Effector CD4-positive, alpha-beta T cell (primary cell): Measurements from ENCODE around the gene TIMM8B.
"Not testable (repeated sequence)": the region's sequence is repeated elsewhere in the genome, so short reads cannot be mapped to it uniquely, and the experiment has no call there.

ENCODE experiments used
- DNase-seq: peaks from one replicate; pipeline ENCODE4 v3.0.0-alpha.2; 2020
- total RNA-seq: gene quantifications from one replicate; lab custom pipeline; 2026; lab: John Stamatoyannopoulos, UW

The TIMM8B gene, protein sequence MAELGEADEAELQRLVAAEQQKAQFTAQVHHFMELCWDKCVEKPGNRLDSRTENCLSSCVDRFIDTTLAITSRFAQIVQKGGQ
- total RNA-seq, result 5.1 reads per million, percentile 20 among the genes with 10 or more reads in this experiment

- DNase-seq, result peak; percentile 96
Measured at GRCh38 chr11:112086422-112087191, at the start of gene TIMM8B, which contains the start of gene SDHD. Gene TIMM8B, minus strand, starts transcription at chr11:112086756. Its CDS starts 33 bp downstream, at chr11:112086723. Gene SDHD, plus strand, starts transcription at chr11:112086873. Its CDS starts 35 bp downstream, at chr11:112086908.

GRCh38 chr11:112134473-112134872, 47.9 kb upstream of the TIMM8B start:
- no peak for DNase-seq

GRCh38 chr11:112132737-112133136, 46.2 kb upstream of the TIMM8B start:
- no peak for DNase-seq

- DNase-seq, result no peak
Measured at GRCh38 chr11:112129656-112130055, 43.1 kb upstream of the TIMM8B start.

DNA sequence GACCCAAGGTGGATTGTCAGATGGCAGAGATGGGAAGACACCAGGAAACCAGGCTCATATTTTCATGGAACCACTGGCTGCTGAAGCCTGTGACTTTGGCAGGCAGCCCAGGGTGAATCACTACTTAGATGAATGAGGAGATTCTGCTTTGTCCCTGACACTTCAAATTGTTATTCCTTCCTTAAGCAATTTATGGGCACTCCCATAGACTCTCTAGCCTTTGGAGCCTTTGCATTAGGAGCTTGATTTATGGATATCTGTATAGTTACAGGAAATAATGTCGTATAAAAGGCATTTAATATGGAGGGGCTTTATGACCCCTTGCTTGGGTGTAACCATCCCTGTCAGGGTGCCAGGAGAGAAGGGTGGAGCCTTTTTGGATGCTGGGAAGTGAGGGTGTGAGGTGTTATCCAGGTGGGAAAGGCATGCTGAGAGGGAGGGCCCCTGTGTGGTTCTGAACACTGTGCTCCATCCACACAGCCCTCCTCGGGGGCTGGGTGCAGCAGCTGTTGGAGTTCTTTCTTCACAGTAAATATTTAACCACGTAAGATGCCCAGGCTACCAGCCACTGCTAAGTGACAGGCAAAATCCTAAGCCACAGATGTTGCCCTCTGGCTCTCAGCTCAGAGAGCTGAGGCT, 42.0 kb upstream of the TIMM8B start:
- no peak for DNase-seq

DNA sequence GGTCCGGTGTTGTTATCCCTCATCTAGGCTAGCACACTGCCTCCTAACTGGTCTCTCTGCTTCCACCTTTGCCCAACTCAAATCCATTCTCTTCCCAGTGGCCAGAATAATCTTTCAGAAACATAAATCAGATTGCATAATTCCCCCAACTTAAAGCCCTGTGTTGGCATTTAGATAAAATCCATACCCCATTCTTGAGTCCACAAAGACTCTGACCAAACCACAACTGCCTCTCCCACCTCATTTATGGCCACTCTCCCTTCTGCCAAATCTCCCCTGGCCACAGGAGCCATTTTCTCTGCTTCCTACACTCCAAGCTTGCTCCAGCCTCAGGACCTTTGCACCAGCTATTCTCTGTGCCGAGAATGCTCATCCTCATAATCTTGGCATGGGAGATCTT, 40.5 kb upstream of the TIMM8B start:
- DNase-seq, result no peak

GRCh38 chr11:112123129-112123528, 36.6 kb upstream of the TIMM8B start:
- no peak for DNase-seq

GRCh38 chr11:112121981-112122615, 35.5 kb upstream of the TIMM8B start:
- DNase-seq, result no peak

GRCh38 chr11:112118176-112118575, 31.6 kb upstream of the TIMM8B start:
- DNase-seq, result no peak

DNA sequence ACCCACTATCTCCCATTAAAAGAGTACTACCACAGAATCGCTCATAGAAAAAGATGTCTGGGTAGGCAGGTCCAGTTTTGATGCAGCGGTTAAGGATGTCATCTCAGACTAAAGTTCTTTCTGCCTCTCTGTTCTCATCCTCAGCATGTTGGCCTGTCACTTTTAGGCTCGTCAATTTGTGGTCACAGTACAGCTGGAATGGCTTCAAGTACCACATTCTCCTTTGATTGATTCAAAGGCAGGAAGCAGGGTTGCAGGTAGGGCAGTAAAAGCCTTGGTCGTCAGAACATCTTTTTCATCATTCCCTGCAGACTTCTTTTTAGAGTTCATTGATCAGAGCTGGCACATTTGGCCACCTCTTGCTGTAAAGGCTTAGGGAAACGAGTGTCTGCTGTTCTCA, 28.8 kb upstream of the TIMM8B start:
- no peak for DNase-seq

- DNase-seq, result no peak
Measured at GRCh38 chr11:112114460-112114859, 27.9 kb upstream of the TIMM8B start.

DNA sequence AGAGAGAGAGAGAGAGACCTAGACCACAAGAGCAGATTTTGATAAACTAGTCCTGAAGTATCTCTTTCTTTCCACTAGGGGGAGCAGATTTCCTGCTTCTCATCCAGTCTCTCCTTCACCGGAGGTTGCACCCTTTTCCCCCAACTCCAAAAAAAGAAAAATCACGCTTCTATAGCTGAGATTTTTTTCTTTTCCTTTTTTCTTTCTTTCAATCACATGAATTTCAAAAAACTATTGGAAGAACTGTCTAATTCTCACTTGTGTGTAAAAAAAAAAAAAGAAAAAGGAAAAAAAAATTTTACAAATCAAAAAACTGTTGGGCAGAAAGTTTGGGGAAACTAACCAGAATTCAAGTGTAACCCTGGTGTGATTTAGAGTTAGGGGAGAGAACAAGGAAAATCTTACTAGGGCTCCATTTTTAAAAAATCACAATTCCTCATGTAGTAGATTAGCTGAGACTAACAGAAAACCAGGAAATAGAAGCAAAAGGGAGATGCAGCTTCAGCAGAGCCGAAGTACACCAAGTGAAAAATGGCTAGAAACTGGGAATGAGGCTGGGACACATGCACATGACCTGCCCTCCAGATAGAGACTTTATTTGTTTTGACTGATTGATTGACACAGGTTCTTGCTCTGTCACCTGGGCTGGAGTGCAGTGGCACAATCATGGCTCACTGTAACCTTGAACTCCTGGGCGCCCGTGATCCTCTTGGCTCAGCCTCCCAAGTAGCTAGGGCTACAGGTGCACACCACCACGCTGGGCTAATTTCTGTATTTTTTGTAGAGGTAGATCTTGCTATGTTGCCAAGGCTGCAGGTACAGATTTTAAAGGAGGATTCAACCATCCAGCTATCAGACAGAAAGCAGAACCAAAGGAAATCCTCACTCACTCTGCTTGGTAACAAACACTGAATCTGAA, 27.2 kb upstream of the TIMM8B start:
- DNase-seq, result no peak

- no peak for DNase-seq
Measured at GRCh38 chr11:112106070-112106469, 19.5 kb upstream of the TIMM8B start.

- no peak for DNase-seq
Measured at GRCh38 chr11:112103446-112103845, 16.9 kb upstream of the TIMM8B start.

- DNase-seq, result no peak
Measured at GRCh38 chr11:112100462-112100861, 13.9 kb upstream of the TIMM8B start.

DNA sequence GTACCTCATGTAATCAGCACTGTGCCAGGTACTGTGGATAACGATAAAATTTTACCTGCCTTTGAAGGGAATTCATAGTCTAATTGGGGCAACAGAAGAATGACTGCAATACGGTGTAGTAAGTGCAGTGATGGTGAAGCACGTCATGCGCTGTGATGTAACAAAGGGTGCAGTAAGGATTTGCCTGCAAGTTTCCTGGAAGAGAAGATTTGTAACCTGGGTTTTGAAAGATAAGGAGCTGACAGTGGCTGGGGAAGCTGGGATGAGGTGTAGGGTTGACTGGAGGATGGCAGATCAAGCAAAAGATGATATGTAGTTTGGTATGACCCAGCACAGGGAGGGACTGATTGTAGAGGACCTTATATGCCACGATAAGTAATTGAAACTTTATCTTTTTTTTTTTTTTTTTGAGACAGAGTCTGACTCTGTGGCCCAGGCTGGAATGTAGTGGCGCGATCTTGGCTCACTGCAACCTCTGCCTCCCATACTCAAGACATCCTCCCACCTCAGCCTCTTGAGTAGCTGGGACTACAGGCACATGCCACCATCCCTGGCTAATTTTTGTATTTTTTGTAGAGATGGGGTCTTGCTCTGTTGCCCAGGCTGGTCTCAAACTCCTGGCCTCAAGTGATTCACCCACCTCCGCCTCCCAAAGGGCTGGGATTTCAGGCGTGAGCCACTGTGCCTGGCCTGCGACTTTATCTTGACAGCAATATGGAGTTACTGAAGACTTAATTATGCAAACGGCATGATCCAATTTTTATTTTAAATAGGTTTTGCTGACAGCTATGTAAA, 11.4 kb upstream of the TIMM8B start:
- DNase-seq, result no peak

DNA sequence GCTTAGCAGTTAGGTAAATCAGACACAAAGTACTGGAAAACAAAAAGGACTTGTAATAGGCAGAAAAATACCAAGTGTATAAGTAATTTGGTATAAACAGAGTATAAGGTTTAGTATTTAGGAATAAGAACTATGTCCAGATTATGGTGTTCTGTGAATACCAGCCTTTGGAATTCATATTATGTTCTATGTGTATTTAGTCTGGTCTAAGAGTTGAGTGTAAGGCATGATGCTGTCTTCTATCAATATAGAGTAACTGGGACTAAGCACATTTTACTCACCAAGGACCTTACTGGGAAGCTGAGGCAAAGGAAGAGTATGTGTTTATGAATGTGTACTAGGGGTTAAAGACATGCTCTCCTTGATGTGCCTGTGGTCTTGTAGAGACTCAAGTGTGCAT, 9.6 kb upstream of the TIMM8B start:
- no peak for DNase-seq

GRCh38 chr11:112095302-112095701, 8.7 kb upstream of the TIMM8B start:
- not testable (repeated sequence) for DNase-seq

DNA sequence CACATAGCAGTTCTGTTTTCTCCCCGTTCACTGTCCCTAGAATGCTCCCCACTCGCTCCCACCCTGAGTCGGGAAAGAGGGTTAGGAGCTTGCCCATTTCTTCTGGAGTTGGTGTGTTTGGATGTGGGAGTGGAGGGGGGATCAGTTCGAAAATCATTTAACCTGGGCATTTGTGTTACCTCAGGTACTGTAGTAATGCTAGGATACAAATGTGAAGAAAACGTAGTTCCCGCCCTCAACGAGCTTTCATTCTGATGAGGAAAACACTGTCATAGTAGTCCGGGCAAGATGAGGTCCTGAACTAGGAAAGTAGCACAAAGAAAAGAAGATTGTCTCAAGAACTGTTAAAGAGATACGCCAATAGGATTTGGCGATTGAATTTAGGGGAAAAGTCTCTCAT, 656 bp upstream of the TIMM8B start:
- DNase-seq, result no peak

GRCh38 chr11:112085822-112086421, 634 bp downstream of the TIMM8B start:
- DNase-seq, result no peak

DNA sequence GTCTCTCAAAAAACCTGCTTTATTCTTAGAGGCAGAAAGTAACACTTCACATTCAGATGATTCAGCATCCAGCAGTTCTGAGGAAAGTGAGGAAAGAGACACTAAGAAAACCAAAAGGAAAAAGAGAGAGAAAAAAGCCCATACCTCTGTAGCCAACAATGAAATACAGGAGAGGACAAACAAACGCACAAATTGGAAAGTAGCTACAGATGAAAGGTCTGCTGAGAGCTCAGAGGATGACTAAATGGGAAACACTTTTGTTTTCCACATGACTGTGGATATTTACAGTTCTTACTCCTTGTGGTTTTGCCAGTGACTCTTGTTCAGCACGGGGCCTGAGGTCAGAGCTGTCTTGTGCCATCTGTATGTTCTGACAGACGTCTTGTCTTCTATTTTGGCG, 3.8 kb downstream of the TIMM8B start:
- DNase-seq, result no peak
